MCF 10A (cell line): ENCODE measurements around the gene NCF2. TPM values are rescaled to one million over a fixed set of nuclear protein-coding genes. Genes with fewer than 3 reads are reported as not detected.

Experiments used
- BruUV-seq: library from RNA; stranded (reverse); fragments of 400-500 nt; replicated peaks from 2 replicates; lab custom pipeline; 2021; lab: Mats Ljungman, UMichigan
- CTCF ChIA-PET: fragments of 300-600 bp; sonication (Branson Sonifier 250); formaldehyde crosslinking; extraction: SDS; loops from one replicate; lab custom pipeline; 2021; ENCODE audit warnings: antibody characterized with exemption, inconsistent platforms; lab: Yijun Ruan, JAX
- POLR2A ChIA-PET: fragments of 300-600, 350-650 bp; sonication (Branson Sonifier 250); formaldehyde crosslinking; extraction: SDS; loops from one replicate; lab custom pipeline; 2020; ENCODE audit warnings: antibody characterized with exemption, inconsistent platforms; lab: Yijun Ruan, JAX
- DNase-seq: peaks from one replicate; pipeline ENCODE4 v3.0.0-alpha.2; 2018; ENCODE audit not compliant: unreplicated experiment
- H3K27ac Mint-ChIP-seq: one replicate; pipeline ENCODE4 v1.8.0; 2022; ENCODE audit warnings: mild to moderate bottlenecking, low read depth, mixed read lengths; ENCODE audit not compliant: unreplicated experiment
- H3K27me3 Mint-ChIP-seq: one replicate; pipeline ENCODE4 v1.8.0; 2022; ENCODE audit warnings: mixed read lengths; ENCODE audit not compliant: insufficient read depth, unreplicated experiment
- H3K36me3 Mint-ChIP-seq: one replicate; pipeline ENCODE4 v1.8.0; 2022; ENCODE audit warnings: mild to moderate bottlenecking, moderate library complexity, mixed read lengths; ENCODE audit not compliant: insufficient read depth, unreplicated experiment
- H3K4me1 Mint-ChIP-seq: one replicate; pipeline ENCODE4 v1.8.0; 2022; ENCODE audit warnings: mixed read lengths; ENCODE audit not compliant: insufficient read depth, unreplicated experiment
- H3K4me3 Mint-ChIP-seq: one replicate; pipeline ENCODE4 v1.8.0; 2022; ENCODE audit warnings: mild to moderate bottlenecking, moderate library complexity, mixed read lengths; ENCODE audit not compliant: unreplicated experiment
- H3K9me3 Mint-ChIP-seq: one replicate; pipeline ENCODE4 v1.8.0; 2022; ENCODE audit warnings: mixed read lengths; ENCODE audit not compliant: unreplicated experiment
- CTCF ChIP-seq: fragments of 200-600 bp; IDR thresholded peaks from one replicate; pipeline ENCODE4 v1.8.0; 2022; ENCODE audit warnings: antibody characterized with exemption, mild to moderate bottlenecking; ENCODE audit not compliant: unreplicated experiment
- intact Hi-C: fragments of 100-400 bp; cut with micrococcal nuclease; formaldehyde crosslinking; loops from 2 replicates; pipeline ENCODE4 v1.14.1; 2022
- total RNA-seq: library from RNA; stranded (reverse); gene quantifications from 2 replicates; pipeline ENCODE4 v1.2.3, GENCODE V29; 2022

The NCF2 gene
- total RNA-seq, 1 experiment from 2014 or later: 4.9 TPM

- H3K9me3 Mint-ChIP-seq: no peaks in the 10 kb centered on the region
Observed at GRCh38 chr1:183636334-183636682, 46.0 kb upstream of the NCF2 start.

DNA sequence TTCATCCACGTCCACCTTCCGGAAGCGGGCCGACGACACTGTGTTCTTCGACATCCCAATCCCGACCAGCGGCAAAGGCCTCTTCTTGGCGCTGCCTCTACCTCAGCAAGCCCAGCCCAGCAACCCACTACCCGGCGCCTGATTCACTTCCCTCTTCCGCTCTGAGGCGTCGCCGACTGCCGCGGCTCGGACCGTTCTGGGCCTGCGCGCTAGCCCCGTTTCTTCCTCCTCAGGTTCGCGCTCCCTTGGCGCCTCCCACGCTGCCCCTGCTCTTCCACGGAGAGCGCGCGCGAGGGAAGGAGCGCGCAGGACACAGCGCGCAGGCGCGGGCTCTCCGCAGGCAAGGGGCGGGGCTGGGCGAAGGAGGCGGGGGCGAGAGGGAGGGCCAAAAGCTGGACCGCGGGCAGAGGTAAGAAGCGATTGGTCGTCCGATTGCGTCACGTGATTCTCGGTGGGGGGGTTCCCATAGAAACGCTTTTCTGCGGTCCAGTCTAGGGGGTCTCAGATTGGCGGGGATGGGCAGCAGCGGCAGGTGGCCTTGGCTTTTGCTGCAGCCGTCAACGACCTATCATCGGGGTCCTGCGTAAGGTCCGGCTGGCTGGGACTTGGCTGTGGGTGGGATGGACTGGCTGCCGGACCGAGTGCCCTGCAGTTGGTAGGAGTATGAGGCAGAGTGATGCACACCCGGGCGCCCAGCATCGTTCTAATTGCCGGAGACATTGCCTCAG lies 45.5 kb upstream of the NCF2 start, which contains the start of gene ARPC5:
TSS of gene ARPC5 (minus strand) at position 178 of the 728 bp plus-strand sequence. CDS start at position 54, 124 bp downstream.
- TF ChIP-seq CTCF: no peak
- no TSS peak for BruUV-seq
- Mint-ChIP-seq H3K9me3 (no peaks in the 10 kb centered on the region), H3K4me1 (peaks cover 15% of the 10 kb centered on the region), H3K27ac (peak within 1 kb of the TSS; percentile 97), H3K36me3 (peaks cover 22% of the 10 kb centered on the region), H3K27me3 (no peaks in the 10 kb centered on the region), H3K4me3 (peak within 1 kb of the TSS; percentile 100)
- CTCF ChIA-PET: interaction anchor here (1.2 to 4.3 kb wide), 2 partner anchors 20 to 49 kb away, joined by 3 to 21 read pairs; no protein-coding TSS in a partner anchor
- POLR2A ChIA-PET: interaction anchor here (0.6 to 5.9 kb wide), 10 partner anchors 10 to 608 kb away, joined by 3 to 67 read pairs (median 4); partner anchors contain the start of gene TSEN15
- intact Hi-C loops: loop anchor here (1.0 to 10.0 kb wide), 2 partner anchors 281 to 749 kb away; partner anchors contain the start of gene C1orf21
- DNase-seq: peak; percentile 99

More at GRCh38 chr1:183636334-183636682, 46.0 kb upstream of the NCF2 start:
- Mint-ChIP-seq H3K36me3 (peaks cover 18% of the 10 kb centered on the region), H3K27me3 (no peaks in the 10 kb centered on the region), H3K4me3 (peak overlapping the region; percentile 100), H3K4me1 (peaks cover 12% of the 10 kb centered on the region), H3K27ac (no peak overlapping the region)
- intact Hi-C loops: loop anchor here (1.0 to 10.0 kb wide), 2 partner anchors 280 to 748 kb away; partner anchors contain the start of gene C1orf21
- no peak for TF ChIP-seq CTCF
- BruUV-seq: no TSS peak
- ChIA-PET POLR2A (interaction anchor here (0.7 to 5.9 kb wide), 8 partner anchors 10 to 608 kb away, joined by 3 to 67 read pairs (median 4); no protein-coding TSS in a partner anchor), CTCF (interaction anchor here (1.0 to 4.3 kb wide), 3 partner anchors 9 to 415 kb away, joined by 3 to 21 read pairs (median 4); partner anchors contain the start of gene TSEN15)
- DNase-seq: no peak

GRCh38 chr1:183635099-183635605 lies 44.9 kb upstream of the NCF2 start:
- peak overlapping the region; percentile 97 for H3K27ac Mint-ChIP-seq
- no peaks in the 10 kb centered on the region for H3K9me3 Mint-ChIP-seq
- H3K4me1 Mint-ChIP-seq: peaks cover 19% of the 10 kb centered on the region
- no peaks in the 10 kb centered on the region for H3K27me3 Mint-ChIP-seq
- POLR2A ChIA-PET: interaction anchor here (0.6 to 7.4 kb wide), 16 partner anchors 9 to 497 kb away, joined by 3 to 67 read pairs (median 4); partner anchors contain the start of genes SMG7 and TSEN15
- no TSS peak for BruUV-seq
- H3K36me3 Mint-ChIP-seq: peaks cover 28% of the 10 kb centered on the region
- intact Hi-C loops: loop anchor here (10.0 kb wide), 1 partner anchor 750 kb away; the partner anchor contains the start of gene C1orf21
- peak overlapping the region; percentile 100 for H3K4me3 Mint-ChIP-seq
- DNase-seq: peak; percentile 46
- TF ChIP-seq CTCF: no peak
- CTCF ChIA-PET: interaction anchor here (0.7 to 4.8 kb wide), 11 partner anchors 11 to 1253 kb away, joined by 3 to 32 read pairs (median 4); no protein-coding TSS in a partner anchor
